H1 (cell line): ENCODE data around the gene BICRAL. TPM values are rescaled to one million over a fixed set of nuclear protein-coding genes. Genes with fewer than 3 reads are reported as not detected.

ENCODE experiments used
- POLR2A ChIP-seq, 2 experiments: IDR thresholded peaks; 1 replicate in 1 of 2; 2 replicates in 1 of 2; pipeline ENCODE4 v1.6.1; 2011; ENCODE audit warnings: low read depth in 2 of 2, low read length in 2 of 2, mild to moderate bottlenecking in 2 of 2; ENCODE audit errors: control extremely low read depth in 1 of 2
- RFX5 ChIP-seq: IDR thresholded peaks from 2 replicates; pipeline ENCODE4 v1.6.1; 2011; ENCODE audit warnings: low read depth, low read length, improper control_type of control experiment, borderline replicate concordance
- SAP30 ChIP-seq: fragments of 300-600 bp; sonication (generic); IDR thresholded peaks from 2 replicates; pipeline ENCODE4 v1.7.1; 2012; ENCODE audit warnings: low read length, moderate library complexity, mild to moderate bottlenecking, inconsistent platforms; ENCODE audit not compliant: insufficient read depth, insufficient replicate concordance
- TAF7 ChIP-seq: optimal IDR thresholded peaks from 2 replicates; pipeline ENCODE3; 2011; ENCODE audit warnings: low read depth, mild to moderate bottlenecking, inconsistent platforms, low read length, moderate library complexity, borderline replicate concordance
- polyA plus RNA-seq, 7 experiments: library from polyadenylated mRNA; depleted of rRNA in 3 of 7; stranded (reverse) in 5 of 7; unstranded in 2 of 7; fragments of >200 nt in 5 of 7; fragments of 200-250 nt in 2 of 7; gene quantifications; 1 replicate in 5 of 7; 2 replicates in 1 of 7; 4 replicates in 1 of 7; pipeline versions ENCODE4 v1.2.1 to v1.2.3, GENCODE V29; 2011 to 2013; ENCODE audit warnings: missing spikeins in 2 of 7, mixed read lengths in 2 of 7
- total RNA-seq: library from RNA; stranded (reverse); fragmentation: NEBNext Ultra II Directional; extraction: Animal tissue kit (Norgen Biotek cat#: 25700); gene quantifications from 2 replicates; pipeline ENCODE4 v1.2.1, GENCODE V29; 2021

BICRAL gene
- total and polyA plus RNA-seq, 2 of the 8 experiments (the other 6 are each of a cell fraction or from before 2014, with no cell fraction given), result 9.4 to 12.2 TPM

DNA sequence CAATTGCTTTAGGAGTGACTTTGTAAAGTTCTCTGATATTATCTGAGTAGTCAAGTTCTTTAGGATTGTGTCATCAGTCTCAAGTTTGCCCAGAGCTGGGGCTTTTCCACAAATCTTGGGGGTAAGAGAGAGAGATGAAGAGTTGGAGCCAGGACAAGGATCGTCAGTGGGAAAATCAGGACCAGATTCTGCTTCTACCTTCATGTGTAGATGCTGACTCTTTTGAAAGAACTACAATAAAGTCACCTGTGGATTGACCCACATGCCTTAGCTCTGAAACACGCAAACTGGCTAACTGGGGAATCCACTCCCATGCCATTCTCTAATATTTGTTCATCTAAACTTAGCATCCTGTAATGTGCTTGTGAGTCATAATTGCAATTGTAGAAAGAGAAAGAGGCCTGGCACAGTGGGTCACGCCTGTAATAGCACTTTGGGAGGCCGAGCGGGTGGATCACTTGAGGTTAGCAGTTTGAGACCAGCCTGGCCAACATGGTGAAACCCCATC, 15.6 kb upstream of the BICRAL start (continued):
- TF ChIP-seq TAF7 (no peak), SAP30 (no peak), POLR2A (IDR thresholded peaks at IDR 0.05; ENCODE audit: control extremely low read depth in 1 of 2, low read depth in 2 of 2, low read length in 2 of 2) (no peak), RFX5 (no peak)
- TF ChIP-seq, all 59 proteins: peak for 0
